WTC11 (cell line): Measurements from ENCODE around the gene KLRD1.

Experiments used
- ATF2 ChIP-seq: sonication (generic); formaldehyde crosslinking; IDR thresholded peaks from 2 replicates; pipeline ENCODE4 v1.8.1; 2022; ENCODE audit warnings: low read depth, missing genetic modification reagents, borderline replicate concordance
- ATF3 ChIP-seq: sonication (generic); formaldehyde crosslinking; conservative IDR thresholded peaks from 2 replicates; pipeline ENCODE4 v1.8.1; 2022; ENCODE audit warnings: mild to moderate bottlenecking, missing genetic modification reagents
- CREB1 ChIP-seq: sonication (generic); formaldehyde crosslinking; IDR thresholded peaks from 2 replicates; pipeline ENCODE4 v1.8.0; 2023; ENCODE audit warnings: mild to moderate bottlenecking, missing genetic modification reagents
- CTCF ChIP-seq: fragments of 200-600 bp; IDR thresholded peaks from 2 replicates; pipeline ENCODE4 v1.8.0; 2022; ENCODE audit warnings: antibody characterized with exemption
- MAX ChIP-seq: sonication (generic); formaldehyde crosslinking; IDR thresholded peaks from 2 replicates; pipeline ENCODE4 v1.8.0; 2022; ENCODE audit warnings: mild to moderate bottlenecking, missing genetic modification reagents
- MLX ChIP-seq: sonication (generic); formaldehyde crosslinking; IDR thresholded peaks from 2 replicates; pipeline ENCODE4 v1.8.1; 2023; ENCODE audit warnings: mild to moderate bottlenecking, missing genetic modification reagents, moderate library complexity
- NFE2L1 ChIP-seq: sonication (generic); formaldehyde crosslinking; IDR thresholded peaks from 2 replicates; pipeline ENCODE4 v1.8.1; 2023; ENCODE audit warnings: missing genetic modification reagents
- SMAD3 ChIP-seq: sonication (generic); formaldehyde crosslinking; IDR thresholded peaks from 2 replicates; pipeline ENCODE4 v1.8.0; 2022; ENCODE audit warnings: missing genetic modification reagents, mild to moderate bottlenecking, borderline replicate concordance
- SOX15 ChIP-seq: fragments of 250-450 bp; sonication (Bioruptor Pico); IDR thresholded peaks from 2 replicates; pipeline ENCODE4 v1.9.0; 2021; ENCODE audit warnings: mild to moderate bottlenecking
- TCF7 ChIP-seq: sonication (generic); formaldehyde crosslinking; IDR thresholded peaks from 2 replicates; pipeline ENCODE4 v1.8.0; 2022; ENCODE audit warnings: mild to moderate bottlenecking, low read depth, missing genetic modification reagents, moderate library complexity
- TEAD4 ChIP-seq: sonication (generic); formaldehyde crosslinking; IDR thresholded peaks from 2 replicates; pipeline ENCODE4 v1.8.0; 2022; ENCODE audit warnings: mild to moderate bottlenecking, missing genetic modification reagents
- ZSCAN18 ChIP-seq: fragments of 250-450 bp; sonication (Bioruptor Pico); IDR thresholded peaks from 2 replicates; pipeline ENCODE4 v2.1.2; 2022; ENCODE audit warnings: mild to moderate bottlenecking, moderate library complexity
- TF ChIP-seq, protein P1 (sequence below): sonication (generic); formaldehyde crosslinking; IDR thresholded peaks from 2 replicates; pipeline ENCODE4 v1.8.0; 2022; ENCODE audit warnings: missing genetic modification reagents

GRCh38 chr12:10361084-10361483 is 53.4 kb downstream of the KLRD1 start:
- TF ChIP-seq CTCF: no peak
- no peak for TF ChIP-seq MLX
- no peak for TF ChIP-seq CREB1 (CRISPR knock-in tag)
- TF ChIP-seq ATF2: no peak
- TF ChIP-seq SOX15 (CRISPR knock-in tag): no peak
- TF ChIP-seq TEAD4 (CRISPR knock-in tag): no peak
- no peak for TF ChIP-seq NFE2L1 (CRISPR knock-in tag)
- TF ChIP-seq, protein P1, sequence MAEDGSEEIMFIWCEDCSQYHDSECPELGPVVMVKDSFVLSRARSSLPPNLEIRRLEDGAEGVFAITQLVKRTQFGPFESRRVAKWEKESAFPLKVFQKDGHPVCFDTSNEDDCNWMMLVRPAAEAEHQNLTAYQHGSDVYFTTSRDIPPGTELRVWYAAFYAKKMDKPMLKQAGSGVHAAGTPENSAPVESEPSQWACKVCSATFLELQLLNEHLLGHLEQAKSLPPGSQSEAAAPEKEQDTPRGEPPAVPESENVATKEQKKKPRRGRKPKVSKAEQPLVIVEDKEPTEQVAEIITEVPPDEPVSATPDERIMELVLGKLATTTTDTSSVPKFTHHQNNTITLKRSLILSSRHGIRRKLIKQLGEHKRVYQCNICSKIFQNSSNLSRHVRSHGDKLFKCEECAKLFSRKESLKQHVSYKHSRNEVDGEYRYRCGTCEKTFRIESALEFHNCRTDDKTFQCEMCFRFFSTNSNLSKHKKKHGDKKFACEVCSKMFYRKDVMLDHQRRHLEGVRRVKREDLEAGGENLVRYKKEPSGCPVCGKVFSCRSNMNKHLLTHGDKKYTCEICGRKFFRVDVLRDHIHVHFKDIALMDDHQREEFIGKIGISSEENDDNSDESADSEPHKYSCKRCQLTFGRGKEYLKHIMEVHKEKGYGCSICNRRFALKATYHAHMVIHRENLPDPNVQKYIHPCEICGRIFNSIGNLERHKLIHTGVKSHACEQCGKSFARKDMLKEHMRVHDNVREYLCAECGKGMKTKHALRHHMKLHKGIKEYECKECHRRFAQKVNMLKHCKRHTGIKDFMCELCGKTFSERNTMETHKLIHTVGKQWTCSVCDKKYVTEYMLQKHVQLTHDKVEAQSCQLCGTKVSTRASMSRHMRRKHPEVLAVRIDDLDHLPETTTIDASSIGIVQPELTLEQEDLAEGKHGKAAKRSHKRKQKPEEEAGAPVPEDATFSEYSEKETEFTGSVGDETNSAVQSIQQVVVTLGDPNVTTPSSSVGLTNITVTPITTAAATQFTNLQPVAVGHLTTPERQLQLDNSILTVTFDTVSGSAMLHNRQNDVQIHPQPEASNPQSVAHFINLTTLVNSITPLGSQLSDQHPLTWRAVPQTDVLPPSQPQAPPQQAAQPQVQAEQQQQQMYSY (CRISPR knock-in tag): no peak
- no peak for TF ChIP-seq SMAD3 (CRISPR knock-in tag)
- TF ChIP-seq ZSCAN18 (CRISPR knock-in tag): no peak
- no peak for TF ChIP-seq MAX (CRISPR knock-in tag)
- TF ChIP-seq TCF7 (CRISPR knock-in tag): no peak
- no peak for TF ChIP-seq ATF3 (CRISPR knock-in tag)
